Activated CD4-positive, alpha-beta T cell treated with anti-CD3 and anti-CD28 coated beads, Interleukin-2, amount 10 ng/mL, durations not matched to agents 24 days and 14 days (primary cell): Measurements from ENCODE around the gene SMIM17. TPM values are rescaled to one million over a fixed set of nuclear protein-coding genes. Genes with fewer than 3 reads are reported as not detected.
A peak's percentile ranks its signal among the peaks of the same experiment; 100 is the strongest.
"Not testable (repeated sequence)": the region's sequence is repeated elsewhere in the genome, so short reads cannot be mapped to it uniquely, and the experiment has no call there.

Experiments
- DNase-seq: peaks from one replicate; pipeline ENCODE4 v3.0.0; 2022
- H3K27ac Mint-ChIP-seq: one replicate; pipeline ENCODE4 v1.8.0; 2022; ENCODE audit warnings: mild to moderate bottlenecking, mixed read lengths
- H3K27me3 Mint-ChIP-seq: one replicate; pipeline ENCODE4 v1.8.0; 2022; ENCODE audit warnings: mixed read lengths
- H3K36me3 Mint-ChIP-seq: one replicate; pipeline ENCODE4 v1.8.0; 2022; ENCODE audit warnings: low read depth, mild to moderate bottlenecking, mixed read lengths
- H3K4me1 Mint-ChIP-seq: one replicate; pipeline ENCODE4 v1.8.0; 2021; ENCODE audit warnings: mixed read lengths
- H3K4me3 Mint-ChIP-seq: one replicate; pipeline ENCODE4 v1.8.0; 2022; ENCODE audit warnings: mild to moderate bottlenecking, moderate library complexity, mixed read lengths
- H3K9me3 Mint-ChIP-seq: one replicate; pipeline ENCODE4 v1.8.0; 2021; ENCODE audit warnings: mixed read lengths
- intact Hi-C: fragments of 100-400 bp; cut with micrococcal nuclease; formaldehyde crosslinking; loops from one replicate; pipeline ENCODE4 v1.15.1; 2023
- total RNA-seq: library from RNA; stranded (reverse); gene quantifications from 2 replicates; pipeline ENCODE4 v1.2.3, GENCODE V29; 2022

The SMIM17 gene
- total RNA-seq, 1 donor from 2014 or later, result not detected

- Mint-ChIP-seq H3K36me3 (peaks cover 3% of the 10 kb centered on the region), H3K4me3 (peak overlapping the region; percentile 37), H3K27ac (no peak overlapping the region), H3K27me3 (no peaks in the 10 kb centered on the region), H3K9me3 (peaks cover 16% of the 10 kb centered on the region), H3K4me1 (no peaks in the 10 kb centered on the region)
- intact Hi-C loops, result no loop called here
- no peak for DNase-seq
Measured at GRCh38 chr19:56670401-56670960, 27.5 kb downstream of the SMIM17 start.

- Mint-ChIP-seq H3K9me3 (peaks cover 16% of the 10 kb centered on the region), H3K27ac (no peak overlapping the region), H3K36me3 (peaks cover 3% of the 10 kb centered on the region), H3K4me3 (peak overlapping the region; percentile 73), H3K27me3 (no peaks in the 10 kb centered on the region), H3K4me1 (no peaks in the 10 kb centered on the region)
- DNase-seq, result no peak
- intact Hi-C loops, result no loop called here
Measured at GRCh38 chr19:56670961-56671612, 28.1 kb downstream of the SMIM17 start.

- peaks cover 16% of the 10 kb centered on the region for H3K9me3 Mint-ChIP-seq
- no peak within 1 kb of the TSS for H3K27ac Mint-ChIP-seq
- peak; percentile 82 for DNase-seq
- peaks cover 3% of the 10 kb centered on the region for H3K36me3 Mint-ChIP-seq
- intact Hi-C loops, result no loop called here
- H3K4me3 Mint-ChIP-seq, result peak within 1 kb of the TSS; percentile 73
- H3K4me1 Mint-ChIP-seq, result no peaks in the 10 kb centered on the region
- H3K27me3 Mint-ChIP-seq, result no peaks in the 10 kb centered on the region
Measured at GRCh38 chr19:56671613-56671994, 28.6 kb downstream of the SMIM17 start, which contains the start of gene ZNF835. Gene ZNF835 (minus strand): TSS chr19:56671757. CDS start chr19:56665198, 6,559 bp downstream.

DNA sequence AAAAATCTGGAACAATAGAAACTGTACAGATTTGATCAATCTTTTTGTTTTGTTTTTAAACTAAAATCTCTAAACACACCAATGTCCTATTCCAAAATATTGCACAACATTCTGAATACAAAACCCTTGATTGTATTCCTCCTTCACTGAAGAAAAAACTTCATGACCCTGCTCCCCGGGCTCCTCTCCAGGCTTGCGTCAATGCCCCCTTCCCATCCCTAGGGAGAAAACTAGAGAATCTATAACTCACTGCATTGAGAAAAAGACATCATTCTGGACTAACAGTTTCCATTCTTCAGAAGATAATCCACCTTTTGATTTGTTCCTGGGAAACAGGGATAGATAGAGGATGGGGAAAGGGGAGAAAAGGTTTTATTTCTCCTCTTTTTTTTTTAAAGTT is 29.7 kb downstream of the SMIM17 start:
- H3K27ac Mint-ChIP-seq, DNase-seq, H3K4me1 Mint-ChIP-seq, intact Hi-C loops, H3K36me3 Mint-ChIP-seq, H3K27me3 Mint-ChIP-seq, H3K4me3 Mint-ChIP-seq: not testable (repeated sequence)
- peaks cover 16% of the 10 kb centered on the region for H3K9me3 Mint-ChIP-seq

GRCh38 chr19:56678205-56678604 is 35.2 kb downstream of the SMIM17 start:
- Mint-ChIP-seq H3K4me1 (no peaks in the 10 kb centered on the region), H3K27ac (no peak overlapping the region), H3K36me3 (no peaks in the 10 kb centered on the region), H3K27me3 (no peaks in the 10 kb centered on the region), H3K4me3 (no peak overlapping the region), H3K9me3 (peaks cover 19% of the 10 kb centered on the region)
- intact Hi-C loops, result no loop called here
- DNase-seq, result no peak

GRCh38 chr19:56681702-56682101 is 38.7 kb downstream of the SMIM17 start:
- Mint-ChIP-seq H3K4me1 (no peaks in the 10 kb centered on the region), H3K27ac (no peak overlapping the region), H3K27me3 (no peaks in the 10 kb centered on the region), H3K36me3 (no peaks in the 10 kb centered on the region), H3K4me3 (no peak overlapping the region), H3K9me3 (peaks cover 18% of the 10 kb centered on the region)
- DNase-seq, result no peak
- intact Hi-C loops, result no loop called here

- Mint-ChIP-seq H3K4me3 (no peak overlapping the region), H3K27ac (no peak overlapping the region), H3K27me3 (no peaks in the 10 kb centered on the region), H3K4me1 (no peaks in the 10 kb centered on the region), H3K9me3 (peaks cover 23% of the 10 kb centered on the region), H3K36me3 (no peaks in the 10 kb centered on the region)
- no peak for DNase-seq
- intact Hi-C loops, result no loop called here
Measured at GRCh38 chr19:56683116-56683515, 40.2 kb downstream of the SMIM17 start.

DNA sequence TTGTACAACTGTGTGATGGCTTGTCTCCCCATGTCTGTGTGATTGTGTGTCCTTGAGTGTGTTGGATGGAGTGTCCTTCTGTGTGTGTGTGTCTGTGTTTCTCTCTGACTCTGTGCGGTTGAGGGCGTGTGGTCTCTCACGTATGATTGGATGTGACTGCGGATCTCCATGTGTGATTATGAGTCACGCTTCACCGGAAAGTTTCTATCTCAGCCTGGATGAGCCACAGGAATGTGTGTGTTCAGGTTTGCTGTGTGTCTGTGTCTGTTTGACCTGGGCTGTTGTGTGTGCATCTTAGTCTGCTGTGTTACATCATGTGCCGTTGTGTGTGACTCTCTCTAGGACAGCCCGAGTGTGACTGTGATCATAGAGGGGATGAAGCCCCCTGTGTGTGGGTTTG is 44.1 kb downstream of the SMIM17 start:
- intact Hi-C loops, result no loop called here
- H3K27ac Mint-ChIP-seq, result no peak overlapping the region
- DNase-seq, result no peak
- H3K4me1 Mint-ChIP-seq, result no peaks in the 10 kb centered on the region
- no peaks in the 10 kb centered on the region for H3K27me3 Mint-ChIP-seq
- peaks cover 2% of the 10 kb centered on the region for H3K36me3 Mint-ChIP-seq
- no peak overlapping the region for H3K4me3 Mint-ChIP-seq
- peaks cover 17% of the 10 kb centered on the region for H3K9me3 Mint-ChIP-seq

- H3K9me3 Mint-ChIP-seq, result peaks cover 33% of the 10 kb centered on the region
- H3K36me3 Mint-ChIP-seq, result peaks cover 2% of the 10 kb centered on the region
- no peak overlapping the region for H3K4me3 Mint-ChIP-seq
- no peaks in the 10 kb centered on the region for H3K4me1 Mint-ChIP-seq
- no peak overlapping the region for H3K27ac Mint-ChIP-seq
- no peaks in the 10 kb centered on the region for H3K27me3 Mint-ChIP-seq
- intact Hi-C loops, result no loop called here
- no peak for DNase-seq
Measured at GRCh38 chr19:56689198-56689597, 46.2 kb downstream of the SMIM17 start.

GRCh38 chr19:56690670-56691069 is 47.7 kb downstream of the SMIM17 start:
- H3K4me3 Mint-ChIP-seq, result no peak overlapping the region
- peaks cover 2% of the 10 kb centered on the region for H3K36me3 Mint-ChIP-seq
- H3K9me3 Mint-ChIP-seq, result peaks cover 29% of the 10 kb centered on the region
- no peak for DNase-seq
- no peak overlapping the region for H3K27ac Mint-ChIP-seq
- H3K4me1 Mint-ChIP-seq, result no peaks in the 10 kb centered on the region
- no peaks in the 10 kb centered on the region for H3K27me3 Mint-ChIP-seq
- intact Hi-C loops, result no loop called here

DNA sequence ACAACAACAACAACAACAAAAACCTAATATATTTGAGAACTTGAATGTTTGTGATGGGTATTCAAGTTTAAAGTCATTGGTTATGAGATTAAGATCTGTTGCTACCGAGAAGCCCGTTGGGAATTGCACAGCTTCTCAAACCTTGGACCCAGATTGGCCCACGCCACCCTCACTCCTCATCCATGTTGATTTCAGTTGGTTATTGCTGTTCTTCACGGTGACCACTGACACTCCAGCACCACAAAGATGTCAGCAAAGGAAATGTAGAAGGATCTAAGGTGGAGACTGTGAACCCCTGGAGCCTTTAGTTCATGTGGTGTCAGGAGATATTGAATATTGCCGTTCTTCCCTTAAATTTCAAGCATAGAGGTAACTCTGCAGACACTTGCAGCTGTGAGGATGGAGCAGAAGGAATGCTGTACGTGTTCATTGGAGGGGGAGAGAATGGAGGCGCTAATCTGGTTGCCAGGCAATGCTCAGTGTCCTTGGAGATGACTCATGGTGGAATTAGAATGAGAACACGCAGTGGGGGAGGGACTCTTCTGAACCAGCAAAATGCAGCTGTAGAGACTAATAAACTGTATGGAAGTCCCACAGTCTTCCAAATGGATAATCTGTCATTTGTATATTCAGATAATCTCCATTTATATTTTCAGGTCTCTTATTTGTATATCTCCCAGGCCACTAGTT is 49.4 kb downstream of the SMIM17 start:
- Mint-ChIP-seq H3K9me3 (peaks cover 26% of the 10 kb centered on the region), H3K4me3 (no peak overlapping the region), H3K27me3 (no peaks in the 10 kb centered on the region), H3K36me3 (peaks cover 2% of the 10 kb centered on the region), H3K27ac (no peak overlapping the region), H3K4me1 (no peaks in the 10 kb centered on the region)
- intact Hi-C loops, result no loop called here
- DNase-seq, result no peak

- intact Hi-C loops, result no loop called here
Measured at GRCh38 chr19:56699552-56699951, 56.6 kb downstream of the SMIM17 start.

DNA sequence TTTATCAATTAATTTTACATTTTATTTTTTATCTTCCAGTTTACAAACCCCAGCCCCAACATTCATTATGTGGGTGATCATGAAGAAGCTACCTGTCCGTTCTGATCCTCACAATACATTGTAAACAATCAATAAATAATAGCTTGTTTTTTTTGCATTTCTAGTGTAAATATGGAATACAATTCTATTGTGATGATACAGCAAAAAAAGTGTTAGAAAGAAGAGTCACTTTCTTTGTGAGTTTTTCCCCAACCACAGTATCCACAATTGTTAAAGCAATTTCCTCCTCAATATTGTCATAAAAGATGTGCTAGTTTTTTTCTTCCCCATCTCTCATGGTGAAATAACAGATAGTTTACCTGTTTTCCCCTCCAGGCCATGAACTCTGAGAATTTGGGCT is 58.9 kb downstream of the SMIM17 start:
- intact Hi-C loops, result no loop called here
- Mint-ChIP-seq H3K4me3 (no peak overlapping the region), H3K4me1 (no peaks in the 10 kb centered on the region), H3K27ac (no peak overlapping the region), H3K27me3 (no peaks in the 10 kb centered on the region), H3K36me3 (no peaks in the 10 kb centered on the region), H3K9me3 (peaks cover 28% of the 10 kb centered on the region)
- no peak for DNase-seq

More at GRCh38 chr19:56699552-56699951, 56.6 kb downstream of the SMIM17 start:
- H3K9me3 Mint-ChIP-seq, result peaks cover 20% of the 10 kb centered on the region
- no peaks in the 10 kb centered on the region for H3K36me3 Mint-ChIP-seq
- H3K4me1 Mint-ChIP-seq, result no peaks in the 10 kb centered on the region
- no peak overlapping the region for H3K4me3 Mint-ChIP-seq
- DNase-seq, result no peak
- H3K27me3 Mint-ChIP-seq, result no peaks in the 10 kb centered on the region
- no peak overlapping the region for H3K27ac Mint-ChIP-seq

DNA sequence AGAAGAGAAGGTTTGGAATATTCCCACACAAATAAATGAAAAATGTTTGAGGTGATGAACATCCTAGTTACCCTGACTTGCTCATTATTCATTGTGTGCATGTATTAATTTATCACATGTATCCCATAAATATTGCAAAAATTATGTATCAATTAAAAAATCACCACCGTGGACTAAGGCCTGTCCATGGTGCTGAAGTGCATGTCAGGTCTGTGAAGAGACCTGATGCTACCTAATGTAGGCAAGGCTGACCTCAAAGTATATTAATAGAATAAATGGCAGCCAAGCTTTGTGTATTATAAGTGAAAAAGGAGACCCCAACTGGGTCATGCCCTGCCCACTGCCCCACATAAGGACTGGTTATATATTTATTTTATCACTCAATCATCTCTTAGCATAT is 63.0 kb downstream of the SMIM17 start:
- H3K4me3 Mint-ChIP-seq, result no peak overlapping the region
- H3K27me3 Mint-ChIP-seq, result no peaks in the 10 kb centered on the region
- no peak overlapping the region for H3K27ac Mint-ChIP-seq
- DNase-seq, result no peak
- intact Hi-C loops, result no loop called here
- peaks cover 32% of the 10 kb centered on the region for H3K9me3 Mint-ChIP-seq
- no peaks in the 10 kb centered on the region for H3K36me3 Mint-ChIP-seq
- H3K4me1 Mint-ChIP-seq, result no peaks in the 10 kb centered on the region
